T-helper 17 cell (primary cell): ENCODE results near the gene CFAP61. TPM values are rescaled to one million over a fixed set of nuclear protein-coding genes. Genes with fewer than 3 reads are reported as not detected.

Source experiments
- ATAC-seq: fragments of 150-1000 bp; cut with Tn5 transposase; 2 replicates; pipeline ENCODE4 v1.10.0; 2021; ENCODE audit warnings: mild to moderate bottlenecking, moderate library complexity
- DNase-seq, 3 donors: peaks; one replicate each; pipeline versions ENCODE4 v3.0.0 to v3.0.0-alpha.2; 2020 to 2021
- H3K9me3 ChIP-seq: one replicate; pipeline ENCODE4 v1.7.0; 2013; ENCODE audit warnings: low read length, mild to moderate bottlenecking; ENCODE audit not compliant: control insufficient read depth, poor library complexity, severe bottlenecking
- H3K27ac Mint-ChIP-seq: one replicate; pipeline ENCODE4 v1.8.0; 2022; ENCODE audit warnings: mild to moderate bottlenecking, moderate library complexity, mixed read lengths
- H3K27me3 Mint-ChIP-seq: one replicate; pipeline ENCODE4 v1.8.0; 2022; ENCODE audit warnings: mixed read lengths
- H3K36me3 Mint-ChIP-seq: one replicate; pipeline ENCODE4 v1.8.0; 2022; ENCODE audit warnings: low read depth, mixed read lengths
- H3K4me1 Mint-ChIP-seq: one replicate; pipeline ENCODE4 v1.8.0; 2022; ENCODE audit warnings: mild to moderate bottlenecking, mixed read lengths
- H3K4me3 Mint-ChIP-seq: one replicate; pipeline ENCODE4 v1.8.0; 2022; ENCODE audit warnings: mild to moderate bottlenecking, moderate library complexity, mixed read lengths
- total RNA-seq, 4 donors: library from RNA in 2 of 4; stranded (reverse) in 2 of 4; gene quantifications; one replicate each; pipeline ENCODE4 v1.2.3 and lab custom pipeline; 2022 to 2026

CFAP61 gene
- total RNA-seq, 2 donors from 2014 or later = not detected

DNA sequence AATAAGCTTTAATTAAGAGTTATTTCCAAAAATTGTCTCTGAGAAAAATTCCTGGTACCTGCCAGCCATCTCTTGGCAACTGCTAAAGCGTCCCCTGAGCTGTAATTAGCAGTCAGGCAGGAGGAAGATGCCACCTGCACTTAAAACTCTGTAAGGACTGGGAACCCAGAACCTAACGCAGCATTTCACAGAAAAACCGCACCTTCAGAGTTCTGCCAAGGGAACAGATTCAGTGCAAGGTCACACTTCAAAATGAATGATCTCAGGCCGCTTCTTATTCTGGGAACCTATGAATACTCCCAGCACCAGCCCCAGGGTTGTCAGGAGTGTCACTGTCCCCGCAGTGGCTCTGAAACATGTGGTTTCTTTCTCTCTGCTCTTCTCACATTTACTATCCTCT lies 352.3 kb downstream of the CFAP61 start:
- Mint-ChIP-seq H3K4me3 (no peak overlapping the region), H3K27ac (no peak overlapping the region), H3K36me3 (peaks cover 3% of the 10 kb centered on the region), H3K4me1 (peaks cover 6% of the 10 kb centered on the region), H3K27me3 (no peaks in the 10 kb centered on the region)
- H3K9me3 ChIP-seq = no peaks in the 10 kb centered on the region
- ATAC-seq (no peak), DNase-seq (no peak)

DNA sequence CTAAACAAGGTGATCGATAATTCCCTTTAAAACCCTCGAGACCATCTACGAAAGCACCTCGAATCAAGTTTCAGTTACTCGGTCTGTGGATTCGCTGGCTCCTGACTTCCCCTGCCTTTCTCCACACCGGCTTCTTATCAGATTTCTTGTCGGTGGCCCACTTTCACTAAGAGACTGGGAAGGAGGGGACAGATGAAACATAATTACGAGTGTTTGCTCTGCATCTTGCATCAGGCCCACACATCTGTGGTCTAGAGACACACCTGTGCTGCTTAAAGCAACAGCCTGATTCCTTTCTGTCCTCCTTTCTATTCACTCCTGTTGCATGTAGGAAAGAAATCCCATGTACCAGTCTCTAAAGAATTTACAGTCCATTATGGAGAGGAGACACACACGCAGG lies 353.3 kb downstream of the CFAP61 start:
- H3K9me3 ChIP-seq = no peaks in the 10 kb centered on the region
- peak overlapping the region; percentile 16 for H3K27ac Mint-ChIP-seq
- no peak overlapping the region for H3K4me3 Mint-ChIP-seq
- H3K36me3 Mint-ChIP-seq = peaks cover 3% of the 10 kb centered on the region
- DNase-seq (no peak), ATAC-seq (no peak)
- H3K4me1 Mint-ChIP-seq = peaks cover 6% of the 10 kb centered on the region
- H3K27me3 Mint-ChIP-seq = no peaks in the 10 kb centered on the region

DNA sequence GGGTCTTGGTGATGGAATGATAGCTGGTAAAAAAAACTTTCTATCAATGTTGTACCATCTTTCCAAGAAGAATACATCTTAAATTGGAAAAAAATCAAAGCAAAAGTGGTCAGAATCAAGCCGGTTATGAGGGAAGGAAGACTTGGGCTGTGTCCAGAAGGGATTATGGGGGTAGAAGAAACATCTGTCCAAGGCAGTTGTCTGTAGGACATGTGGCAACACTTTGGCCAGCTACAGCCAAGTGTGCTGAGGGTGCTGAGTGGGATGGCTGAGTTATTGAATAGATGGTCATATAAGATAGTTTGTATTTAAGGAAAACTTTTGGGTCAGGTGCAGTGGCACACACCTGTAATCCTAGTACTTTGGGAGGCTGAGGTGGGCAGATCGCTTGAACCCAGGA lies 354.0 kb downstream of the CFAP61 start:
- no peak for DNase-seq
- H3K27me3 Mint-ChIP-seq = no peaks in the 10 kb centered on the region
- no peak for ATAC-seq
- no peak overlapping the region for H3K4me3 Mint-ChIP-seq
- no peaks in the 10 kb centered on the region for H3K9me3 ChIP-seq
- peak overlapping the region; percentile 16 for H3K27ac Mint-ChIP-seq
- peaks cover 3% of the 10 kb centered on the region for H3K36me3 Mint-ChIP-seq
- peaks cover 6% of the 10 kb centered on the region for H3K4me1 Mint-ChIP-seq

DNA sequence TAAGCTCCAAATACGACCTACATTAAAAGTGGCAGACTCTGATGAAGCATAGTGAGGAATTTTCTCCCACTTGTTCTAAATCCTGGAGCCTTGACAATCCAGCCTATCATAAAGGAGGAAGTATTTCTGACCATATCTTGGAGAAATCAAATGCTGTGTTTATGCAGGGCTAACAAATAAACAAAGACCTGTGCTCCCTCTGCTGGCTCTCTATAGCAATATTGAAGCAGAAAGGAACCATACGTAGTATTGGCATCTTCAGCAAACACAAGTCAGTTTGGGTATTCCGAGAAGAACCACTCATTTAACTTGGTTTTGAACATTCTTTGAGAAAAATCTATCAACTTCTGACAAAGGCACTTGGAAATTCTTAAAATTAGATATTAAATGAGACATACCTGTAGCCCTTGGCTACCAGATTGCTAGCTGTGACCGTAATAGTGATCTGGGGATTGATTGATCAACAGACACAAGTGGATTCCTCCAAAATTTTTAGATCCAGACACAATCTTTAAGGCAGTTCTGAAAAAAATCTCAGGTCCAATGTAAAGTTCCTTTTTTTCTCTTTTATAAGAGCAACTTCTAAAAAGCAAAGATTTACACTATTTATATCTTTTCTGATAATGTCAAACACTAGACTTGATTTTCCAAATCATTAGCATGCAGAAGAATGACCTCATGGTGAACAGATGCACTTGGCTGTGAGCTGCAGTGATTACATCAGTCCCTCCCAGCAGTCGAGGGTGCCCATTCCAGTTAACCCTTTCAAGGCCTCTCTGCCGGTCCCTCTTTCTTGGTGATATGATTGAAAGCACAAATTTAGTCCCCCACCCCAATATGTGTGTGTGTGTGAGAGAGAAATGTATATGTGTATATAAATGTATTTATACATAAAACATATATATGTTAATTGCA lies 355.8 kb downstream of the CFAP61 start:
- Mint-ChIP-seq H3K27ac (no peak overlapping the region), H3K36me3 (no peaks in the 10 kb centered on the region), H3K4me3 (no peak overlapping the region), H3K4me1 (peaks cover 4% of the 10 kb centered on the region), H3K27me3 (no peaks in the 10 kb centered on the region)
- no peaks in the 10 kb centered on the region for H3K9me3 ChIP-seq
- ATAC-seq (no peak), DNase-seq (no peak)

DNA sequence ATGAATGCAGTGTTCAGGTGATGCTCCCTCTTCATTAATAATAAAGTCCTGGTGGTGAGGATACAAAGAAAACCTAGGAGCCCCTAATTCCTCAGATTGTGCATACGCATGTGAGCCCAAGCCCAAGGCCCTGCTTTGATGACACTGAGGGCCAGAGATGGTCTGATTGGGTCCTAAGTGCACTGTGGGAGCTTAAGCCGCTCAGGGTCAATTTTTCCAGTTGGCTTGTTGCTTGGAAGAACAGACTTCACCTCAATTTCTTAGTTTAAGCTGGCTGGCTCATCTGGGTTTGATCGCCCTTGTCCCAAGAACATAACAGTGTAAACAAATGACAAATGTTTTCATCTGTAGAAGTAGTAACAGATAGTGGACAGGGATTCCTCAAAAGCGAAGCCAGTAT lies 357.0 kb downstream of the CFAP61 start:
- Mint-ChIP-seq H3K27ac (no peak overlapping the region), H3K27me3 (no peaks in the 10 kb centered on the region), H3K4me3 (no peak overlapping the region), H3K4me1 (peaks cover 4% of the 10 kb centered on the region), H3K36me3 (no peaks in the 10 kb centered on the region)
- DNase-seq (no peak), ATAC-seq (no peak)
- no peaks in the 10 kb centered on the region for H3K9me3 ChIP-seq

Other genes with a start within 250 kb of the CFAP61 start
- 10 to 100 TPM; 22.4 to 25.3 TPM for gene NAA20, start 35.2 kb upstream of the CFAP61 start, total RNA-seq
- 10 to 100 TPM; 21.6 to 22.8 TPM for gene CRNKL1, start 66 bp upstream of the CFAP61 start, total RNA-seq